Liver (tissue), 3 donors: ENCODE data around the gene SOBP.

Experiments used
- CTCF ChIP-seq: fragments of 150-350 bp; IDR thresholded peaks from 2 replicates; pipeline ENCODE4 v1.5.1; 2017; ENCODE audit warnings: improper control_type of control experiment, low read depth, low read length; ENCODE audit not compliant: missing input control
- EGR1 ChIP-seq, 2 donors: IDR thresholded peaks; 2 replicates each; pipeline ENCODE4 v1.6.1; 2016 to 2018; ENCODE audit warnings: antibody characterized with exemption in 2 of 2, low read depth in 2 of 2
- MAX ChIP-seq: IDR thresholded peaks from 2 replicates; pipeline ENCODE4 v1.6.1; 2016; ENCODE audit warnings: antibody characterized with exemption
- TF ChIP-seq, protein P1 (sequence below): IDR thresholded peaks from 2 replicates; pipeline ENCODE4 v1.6.1; 2016; ENCODE audit warnings: antibody characterized with exemption, mild to moderate bottlenecking
- donor health status: healthy.
- donor health status: healthy.

- TF ChIP-seq CTCF (no peak), MAX (no peak), EGR1 (IDR thresholded peaks at IDR 0.05; ENCODE audit: low read depth in 2 of 2) (no peak)
- TF ChIP-seq, protein P1, sequence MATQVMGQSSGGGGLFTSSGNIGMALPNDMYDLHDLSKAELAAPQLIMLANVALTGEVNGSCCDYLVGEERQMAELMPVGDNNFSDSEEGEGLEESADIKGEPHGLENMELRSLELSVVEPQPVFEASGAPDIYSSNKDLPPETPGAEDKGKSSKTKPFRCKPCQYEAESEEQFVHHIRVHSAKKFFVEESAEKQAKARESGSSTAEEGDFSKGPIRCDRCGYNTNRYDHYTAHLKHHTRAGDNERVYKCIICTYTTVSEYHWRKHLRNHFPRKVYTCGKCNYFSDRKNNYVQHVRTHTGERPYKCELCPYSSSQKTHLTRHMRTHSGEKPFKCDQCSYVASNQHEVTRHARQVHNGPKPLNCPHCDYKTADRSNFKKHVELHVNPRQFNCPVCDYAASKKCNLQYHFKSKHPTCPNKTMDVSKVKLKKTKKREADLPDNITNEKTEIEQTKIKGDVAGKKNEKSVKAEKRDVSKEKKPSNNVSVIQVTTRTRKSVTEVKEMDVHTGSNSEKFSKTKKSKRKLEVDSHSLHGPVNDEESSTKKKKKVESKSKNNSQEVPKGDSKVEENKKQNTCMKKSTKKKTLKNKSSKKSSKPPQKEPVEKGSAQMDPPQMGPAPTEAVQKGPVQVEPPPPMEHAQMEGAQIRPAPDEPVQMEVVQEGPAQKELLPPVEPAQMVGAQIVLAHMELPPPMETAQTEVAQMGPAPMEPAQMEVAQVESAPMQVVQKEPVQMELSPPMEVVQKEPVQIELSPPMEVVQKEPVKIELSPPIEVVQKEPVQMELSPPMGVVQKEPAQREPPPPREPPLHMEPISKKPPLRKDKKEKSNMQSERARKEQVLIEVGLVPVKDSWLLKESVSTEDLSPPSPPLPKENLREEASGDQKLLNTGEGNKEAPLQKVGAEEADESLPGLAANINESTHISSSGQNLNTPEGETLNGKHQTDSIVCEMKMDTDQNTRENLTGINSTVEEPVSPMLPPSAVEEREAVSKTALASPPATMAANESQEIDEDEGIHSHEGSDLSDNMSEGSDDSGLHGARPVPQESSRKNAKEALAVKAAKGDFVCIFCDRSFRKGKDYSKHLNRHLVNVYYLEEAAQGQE: no peak
These were observed 57.0 kb downstream of the SOBP start for GRCh38 chr6:107546691-107547450.
